Ishikawa (cell line): ENCODE results near the gene ATRNL1.

Experiments
- CEBPB ChIP-seq: IDR thresholded peaks from 2 replicates; pipeline ENCODE4 v1.6.1; 2012
- MAX ChIP-seq: IDR thresholded peaks from 2 replicates; pipeline ENCODE4 v1.6.1; 2012
- RAD21 ChIP-seq: IDR thresholded peaks from 2 replicates; pipeline ENCODE4 v1.6.1; 2012; ENCODE audit warnings: low read depth
- TAF1 ChIP-seq: IDR thresholded peaks from 2 replicates; pipeline ENCODE4 v1.6.1; 2012; ENCODE audit warnings: low read depth, mild to moderate bottlenecking
- TCF12 ChIP-seq: IDR thresholded peaks from 2 replicates; pipeline ENCODE4 v1.6.1; 2012; ENCODE audit warnings: low read depth
- TF ChIP-seq, protein P1 (sequence below): IDR thresholded peaks from 2 replicates; pipeline ENCODE4 v1.6.1; 2012; ENCODE audit warnings: low read depth, mild to moderate bottlenecking

DNA sequence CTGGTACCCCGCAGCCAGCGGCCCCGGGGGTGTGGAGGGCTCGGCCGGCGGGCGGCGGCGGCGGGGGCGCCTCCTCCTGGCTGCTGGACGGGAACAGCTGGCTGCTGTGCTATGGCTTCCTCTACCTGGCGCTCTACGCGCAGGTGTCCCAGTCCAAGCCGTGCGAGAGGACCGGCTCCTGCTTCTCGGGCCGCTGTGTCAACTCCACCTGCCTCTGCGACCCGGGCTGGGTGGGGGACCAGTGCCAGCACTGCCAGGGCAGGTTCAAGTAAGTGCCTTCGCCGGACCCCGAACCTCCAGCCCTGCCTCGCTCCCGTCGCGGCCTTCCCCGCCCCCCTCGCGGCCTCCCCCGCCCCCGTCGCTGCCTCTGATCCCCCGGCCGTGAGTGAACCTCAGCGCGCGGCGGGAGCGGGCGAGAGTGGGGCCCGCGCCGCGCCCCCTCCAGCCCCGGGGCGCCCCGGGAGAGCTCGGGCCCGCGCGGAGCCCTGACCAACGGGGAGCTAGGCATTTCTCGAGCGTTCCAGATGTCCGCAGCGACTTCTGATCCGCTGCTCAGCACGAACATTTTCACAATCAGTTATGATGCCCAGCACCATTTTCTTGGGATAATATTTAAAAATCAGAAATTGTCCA is 727 bp downstream of the ATRNL1 start:
- TF ChIP-seq MAX: no peak
- no peak for TF ChIP-seq CEBPB
- no peak for TF ChIP-seq TAF1
- TF ChIP-seq RAD21: no peak
- TF ChIP-seq, protein P1, sequence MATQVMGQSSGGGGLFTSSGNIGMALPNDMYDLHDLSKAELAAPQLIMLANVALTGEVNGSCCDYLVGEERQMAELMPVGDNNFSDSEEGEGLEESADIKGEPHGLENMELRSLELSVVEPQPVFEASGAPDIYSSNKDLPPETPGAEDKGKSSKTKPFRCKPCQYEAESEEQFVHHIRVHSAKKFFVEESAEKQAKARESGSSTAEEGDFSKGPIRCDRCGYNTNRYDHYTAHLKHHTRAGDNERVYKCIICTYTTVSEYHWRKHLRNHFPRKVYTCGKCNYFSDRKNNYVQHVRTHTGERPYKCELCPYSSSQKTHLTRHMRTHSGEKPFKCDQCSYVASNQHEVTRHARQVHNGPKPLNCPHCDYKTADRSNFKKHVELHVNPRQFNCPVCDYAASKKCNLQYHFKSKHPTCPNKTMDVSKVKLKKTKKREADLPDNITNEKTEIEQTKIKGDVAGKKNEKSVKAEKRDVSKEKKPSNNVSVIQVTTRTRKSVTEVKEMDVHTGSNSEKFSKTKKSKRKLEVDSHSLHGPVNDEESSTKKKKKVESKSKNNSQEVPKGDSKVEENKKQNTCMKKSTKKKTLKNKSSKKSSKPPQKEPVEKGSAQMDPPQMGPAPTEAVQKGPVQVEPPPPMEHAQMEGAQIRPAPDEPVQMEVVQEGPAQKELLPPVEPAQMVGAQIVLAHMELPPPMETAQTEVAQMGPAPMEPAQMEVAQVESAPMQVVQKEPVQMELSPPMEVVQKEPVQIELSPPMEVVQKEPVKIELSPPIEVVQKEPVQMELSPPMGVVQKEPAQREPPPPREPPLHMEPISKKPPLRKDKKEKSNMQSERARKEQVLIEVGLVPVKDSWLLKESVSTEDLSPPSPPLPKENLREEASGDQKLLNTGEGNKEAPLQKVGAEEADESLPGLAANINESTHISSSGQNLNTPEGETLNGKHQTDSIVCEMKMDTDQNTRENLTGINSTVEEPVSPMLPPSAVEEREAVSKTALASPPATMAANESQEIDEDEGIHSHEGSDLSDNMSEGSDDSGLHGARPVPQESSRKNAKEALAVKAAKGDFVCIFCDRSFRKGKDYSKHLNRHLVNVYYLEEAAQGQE: no peak
- no peak for TF ChIP-seq TCF12
